GM19372 (cell line): ENCODE measurements around the gene MAML2.
A peak's percentile ranks its signal among the peaks of the same experiment; 100 is the strongest.
"Not testable (repeated sequence)": the region's sequence is repeated elsewhere in the genome, so short reads cannot be mapped to it uniquely, and the experiment has no call there.

Experiments
- ATAC-seq: cut with Tn5 transposase; IDR thresholded peaks from one replicate; pipeline ENCODE4 v1.9.1; 2021; ENCODE audit warnings: mild to moderate bottlenecking, low read depth, moderate library complexity; ENCODE audit not compliant: unreplicated experiment

Gene MAML2

GRCh38 chr11:96299155-96299888 lies 43.7 kb downstream of the MAML2 start:
- ATAC-seq, result no peak

- no peak for ATAC-seq
These were observed 47.6 kb downstream of the MAML2 start for GRCh38 chr11:96295369-96295768.

GRCh38 chr11:96294289-96294688 lies 48.7 kb downstream of the MAML2 start:
- ATAC-seq, result no peak

- ATAC-seq, result peak; percentile 74
These were observed 49.4 kb downstream of the MAML2 start for GRCh38 chr11:96293598-96294021.

GRCh38 chr11:96293109-96293508 lies 49.9 kb downstream of the MAML2 start:
- ATAC-seq, result no peak

GRCh38 chr11:96292291-96293010 lies 50.5 kb downstream of the MAML2 start:
- no peak for ATAC-seq

GRCh38 chr11:96290631-96291030 lies 52.4 kb downstream of the MAML2 start:
- no peak for ATAC-seq

- ATAC-seq, result no peak
These were observed 53.0 kb downstream of the MAML2 start for GRCh38 chr11:96290031-96290430.

- ATAC-seq, result no peak
These were observed 54.1 kb downstream of the MAML2 start for GRCh38 chr11:96288915-96289314.

- no peak for ATAC-seq
These were observed 55.1 kb downstream of the MAML2 start for GRCh38 chr11:96287822-96288439.

GRCh38 chr11:96285985-96286384 lies 57.0 kb downstream of the MAML2 start:
- not testable (repeated sequence) for ATAC-seq

GRCh38 chr11:96284917-96285316 lies 58.1 kb downstream of the MAML2 start:
- ATAC-seq, result no peak

- ATAC-seq, result no peak
These were observed 58.6 kb downstream of the MAML2 start for GRCh38 chr11:96284401-96284800.

- no peak for ATAC-seq
These were observed 60.3 kb downstream of the MAML2 start for GRCh38 chr11:96282625-96283220.

GRCh38 chr11:96280444-96280843 lies 62.6 kb downstream of the MAML2 start:
- no peak for ATAC-seq

GRCh38 chr11:96279896-96280290 lies 63.1 kb downstream of the MAML2 start:
- ATAC-seq, result no peak

- no peak for ATAC-seq
These were observed 63.7 kb downstream of the MAML2 start for GRCh38 chr11:96279018-96279895.

GRCh38 chr11:96278039-96278897 lies 64.7 kb downstream of the MAML2 start:
- no peak for ATAC-seq

GRCh38 chr11:96277696-96278038 lies 65.3 kb downstream of the MAML2 start:
- ATAC-seq, result no peak
